Tibial nerve (tissue), 4 donors: ENCODE results near the gene HECTD4. TPM values are rescaled to one million over a fixed set of nuclear protein-coding genes. Genes with fewer than 3 reads are reported as not detected.
A peak's percentile ranks its signal among the peaks of the same experiment; 100 is the strongest.
"Not testable (repeated sequence)": the region's sequence is repeated elsewhere in the genome, so short reads cannot be mapped to it uniquely, and the experiment has no call there.

ENCODE experiments used
- DNase-seq, 2 donors: peaks; one replicate each; pipeline ENCODE4 v3.0.0-alpha.2; 2019; ENCODE audit warnings: low spot score in 2 of 2
- H3K27ac ChIP-seq, 4 donors: fragments of 200-600 bp; sonication (generic) in 3 of 4; one replicate each; pipeline ENCODE4 v1.5.1; 2017 to 2019; ENCODE audit warnings: mild to moderate bottlenecking in 1 of 4
- H3K27me3 ChIP-seq, 2 donors: fragments of 200-600 bp; sonication (generic) in 1 of 2; one replicate each; pipeline versions ENCODE4 v1.5.1 to v1.6.0; 2017 to 2019
- H3K36me3 ChIP-seq, 3 donors: fragments of 200-600 bp; sonication (generic); one replicate each; pipeline ENCODE4 v1.5.1; 2018 to 2019
- H3K4me1 ChIP-seq, 4 donors: fragments of 200-600 bp; sonication (generic) in 3 of 4; one replicate each; pipeline ENCODE4 v1.5.1; 2017 to 2019
- H3K4me3 ChIP-seq, 4 donors: fragments of 200-600 bp; sonication (generic) in 3 of 4; one replicate each; pipeline ENCODE4 v1.5.1; 2017 to 2019; ENCODE audit warnings: mild to moderate bottlenecking in 1 of 4, moderate library complexity in 1 of 4
- H3K9me3 ChIP-seq, 4 donors: fragments of 200-600 bp; sonication (generic) in 3 of 4; one replicate each; pipeline ENCODE4 v1.5.1; 2017 to 2019
- CTCF ChIP-seq, 5 experiments: fragments of 200-600 bp in 3 of 5; fragments of 450-650 bp in 2 of 5; sonication (generic) in 3 of 5; IDR thresholded peaks; one replicate each; pipeline ENCODE4 v1.5.1; 2016 to 2019; ENCODE audit warnings: antibody characterized with exemption in 5 of 5, mild to moderate bottlenecking in 3 of 5, moderate library complexity in 2 of 5
- EP300 ChIP-seq, 2 donors: sonication (generic); formaldehyde crosslinking; IDR thresholded peaks; one replicate each; pipeline ENCODE4 v1.6.1; 2017; ENCODE audit warnings: antibody characterized with exemption in 2 of 2, mild to moderate bottlenecking in 1 of 2
- POLR2A ChIP-seq, 2 donors: fragments of 450-650 bp; IDR thresholded peaks; one replicate each; pipeline ENCODE4 v1.6.1; 2017; ENCODE audit warnings: antibody characterized with exemption in 2 of 2, mild to moderate bottlenecking in 2 of 2, moderate library complexity in 2 of 2
- WGBS, 2 donors: methylation state at CpG; one replicate each; pipeline ENCODE4 v1.1.5; 2018; 5-methylcytosine and 5-hydroxymethylcytosine counted together
- total RNA-seq, 4 donors: library from RNA; depleted of rRNA; stranded (reverse); fragments of >200 nt; gene quantifications; one replicate each; pipeline ENCODE4 v1.1.0, GENCODE V29; 2016

Gene HECTD4
- total RNA-seq, 4 donors from 2014 or later, result 43.0 to 70.5 (median 58.5) TPM

- H3K27ac ChIP-seq, result peak overlapping the region; percentile 97 to 99 (median 98)
- H3K27me3 ChIP-seq, result no peaks in the 10 kb centered on the region
- no peaks in the 10 kb centered on the region for H3K9me3 ChIP-seq
- peak; percentile 53 to 58 for DNase-seq
- peak overlapping the region; percentile 80 to 98 (median 86) for H3K4me3 ChIP-seq
- H3K36me3 ChIP-seq, result no peaks in the 10 kb centered on the region
- H3K4me1 ChIP-seq, result peaks cover 0 to 60% (median 37%) of the 10 kb centered on the region in 4 donors
- peak in 1 of 2 donors; percentile 33 for TF ChIP-seq POLR2A (IDR thresholded peaks at IDR 0.05)
- TF ChIP-seq CTCF (IDR thresholded peaks at IDR 0.05), result no peak
- peak in 1 of 2 donors; percentile 68 for TF ChIP-seq EP300 (IDR thresholded peaks at IDR 0.05)
- WGBS, 2 donors, result 6 to 8% methylated on average over 16 to 25 of the region's 31 CpGs
Observed at GRCh38 chr12:112419297-112420133, 37.3 kb upstream of the HECTD4 start.

- Histone ChIP-seq H3K27me3 (no peaks in the 10 kb centered on the region), H3K36me3 (no peaks in the 10 kb centered on the region), H3K27ac (peak within 1 kb of the TSS; percentile 97 to 99 (median 98)), H3K4me3 (peak within 1 kb of the TSS; percentile 80 to 98 (median 86)), H3K4me1 (peaks cover 0 to 52% (median 35%) of the 10 kb centered on the region in 4 donors), H3K9me3 (no peaks in the 10 kb centered on the region)
- peak; percentile 74 to 85 for DNase-seq
- 0% methylated on average over 16 to 29 of the region's 89 CpGs for WGBS, 2 donors
- TF ChIP-seq POLR2A (IDR thresholded peaks at IDR 0.05) (peak; percentile 74 to 84), EP300 (IDR thresholded peaks at IDR 0.05) (peak; percentile 63 to 94), CTCF (IDR thresholded peaks at IDR 0.05) (peak in 4 of 5 experiments; percentile 34 to 64 (median 44))
Observed at GRCh38 chr12:112418608-112419296, 36.5 kb upstream of the HECTD4 start, which contains the start of gene PTPN11. Gene PTPN11, plus strand, starts transcription at chr12:112418947. Its CDS starts 165 bp downstream, at chr12:112419112.

GRCh38 chr12:112418273-112418607 is 36.0 kb upstream of the HECTD4 start:
- no peaks in the 10 kb centered on the region for H3K36me3 ChIP-seq
- H3K27me3 ChIP-seq, result no peaks in the 10 kb centered on the region
- TF ChIP-seq EP300 (IDR thresholded peaks at IDR 0.05) (no peak), CTCF (IDR thresholded peaks at IDR 0.05) (no peak), POLR2A (IDR thresholded peaks at IDR 0.05) (no peak)
- H3K27ac ChIP-seq, result peak overlapping the region; percentile 97 to 99 (median 98)
- WGBS, 2 donors, result 2 to 3% methylated on average over 18 of the region's 18 CpGs
- no peak for DNase-seq
- peaks cover 0 to 48% (median 32%) of the 10 kb centered on the region in 4 donors for H3K4me1 ChIP-seq
- peak overlapping the region; percentile 80 to 98 (median 86) for H3K4me3 ChIP-seq
- H3K9me3 ChIP-seq, result no peaks in the 10 kb centered on the region

- not testable (repeated sequence) for H3K9me3 ChIP-seq, DNase-seq, H3K27ac ChIP-seq, H3K27me3 ChIP-seq, H3K36me3 ChIP-seq, H3K4me3 ChIP-seq
- peaks cover 0 to 23% (median 14%) of the 10 kb centered on the region in 4 donors for H3K4me1 ChIP-seq
- WGBS, 2 donors, result 87 to 93% methylated on average over 4 of the region's 4 CpGs
Observed at GRCh38 chr12:112415457-112415856, 33.2 kb upstream of the HECTD4 start.

- Histone ChIP-seq H3K36me3 (no peaks in the 10 kb centered on the region), H3K27me3 (no peaks in the 10 kb centered on the region), H3K9me3 (no peaks in the 10 kb centered on the region), H3K4me3 (no peak overlapping the region), H3K4me1 (peaks cover 0 to 12% (median 5%) of the 10 kb centered on the region in 4 donors), H3K27ac (no peak overlapping the region)
- no peak for DNase-seq
- 38 to 61% methylated on average over 2 of the region's 2 CpGs for WGBS, 2 donors
- no peak for TF ChIP-seq CTCF (IDR thresholded peaks at IDR 0.05)
- TF ChIP-seq EP300 (IDR thresholded peaks at IDR 0.05), result no peak
- no peak for TF ChIP-seq POLR2A (IDR thresholded peaks at IDR 0.05)
Observed at GRCh38 chr12:112413855-112414625, 31.8 kb upstream of the HECTD4 start.
